ENCODE results near the gene NEDD8. TPM values are rescaled to one million over a fixed set of nuclear protein-coding genes. Genes with fewer than 3 reads are reported as not detected.

The NEDD8 gene
- total and polyA plus RNA-seq, 2 experiments from 2014 or later = 130 to 418 TPM

DNA sequence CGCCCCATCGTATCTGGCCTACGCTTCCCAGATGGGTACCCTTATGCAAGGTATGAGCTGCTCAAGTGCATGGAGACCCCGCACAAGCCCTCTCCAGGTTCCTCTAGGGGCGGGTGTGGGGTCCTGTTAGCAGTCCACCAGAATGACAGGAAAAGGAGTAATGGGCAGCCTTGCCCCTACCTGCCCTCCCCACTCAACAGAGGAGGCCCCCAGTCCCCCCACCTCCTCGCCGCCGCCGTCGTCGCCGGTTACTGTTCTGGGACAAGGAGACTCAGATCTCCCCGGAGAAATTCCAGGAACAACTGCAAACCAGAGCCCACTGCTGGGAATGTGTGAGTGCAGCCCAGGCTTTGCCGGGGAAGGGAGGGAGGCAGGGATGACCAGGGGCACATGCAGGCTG, 54.3 kb downstream of the NEDD8 start (continued):
- TF ChIP-seq, protein P1, sequence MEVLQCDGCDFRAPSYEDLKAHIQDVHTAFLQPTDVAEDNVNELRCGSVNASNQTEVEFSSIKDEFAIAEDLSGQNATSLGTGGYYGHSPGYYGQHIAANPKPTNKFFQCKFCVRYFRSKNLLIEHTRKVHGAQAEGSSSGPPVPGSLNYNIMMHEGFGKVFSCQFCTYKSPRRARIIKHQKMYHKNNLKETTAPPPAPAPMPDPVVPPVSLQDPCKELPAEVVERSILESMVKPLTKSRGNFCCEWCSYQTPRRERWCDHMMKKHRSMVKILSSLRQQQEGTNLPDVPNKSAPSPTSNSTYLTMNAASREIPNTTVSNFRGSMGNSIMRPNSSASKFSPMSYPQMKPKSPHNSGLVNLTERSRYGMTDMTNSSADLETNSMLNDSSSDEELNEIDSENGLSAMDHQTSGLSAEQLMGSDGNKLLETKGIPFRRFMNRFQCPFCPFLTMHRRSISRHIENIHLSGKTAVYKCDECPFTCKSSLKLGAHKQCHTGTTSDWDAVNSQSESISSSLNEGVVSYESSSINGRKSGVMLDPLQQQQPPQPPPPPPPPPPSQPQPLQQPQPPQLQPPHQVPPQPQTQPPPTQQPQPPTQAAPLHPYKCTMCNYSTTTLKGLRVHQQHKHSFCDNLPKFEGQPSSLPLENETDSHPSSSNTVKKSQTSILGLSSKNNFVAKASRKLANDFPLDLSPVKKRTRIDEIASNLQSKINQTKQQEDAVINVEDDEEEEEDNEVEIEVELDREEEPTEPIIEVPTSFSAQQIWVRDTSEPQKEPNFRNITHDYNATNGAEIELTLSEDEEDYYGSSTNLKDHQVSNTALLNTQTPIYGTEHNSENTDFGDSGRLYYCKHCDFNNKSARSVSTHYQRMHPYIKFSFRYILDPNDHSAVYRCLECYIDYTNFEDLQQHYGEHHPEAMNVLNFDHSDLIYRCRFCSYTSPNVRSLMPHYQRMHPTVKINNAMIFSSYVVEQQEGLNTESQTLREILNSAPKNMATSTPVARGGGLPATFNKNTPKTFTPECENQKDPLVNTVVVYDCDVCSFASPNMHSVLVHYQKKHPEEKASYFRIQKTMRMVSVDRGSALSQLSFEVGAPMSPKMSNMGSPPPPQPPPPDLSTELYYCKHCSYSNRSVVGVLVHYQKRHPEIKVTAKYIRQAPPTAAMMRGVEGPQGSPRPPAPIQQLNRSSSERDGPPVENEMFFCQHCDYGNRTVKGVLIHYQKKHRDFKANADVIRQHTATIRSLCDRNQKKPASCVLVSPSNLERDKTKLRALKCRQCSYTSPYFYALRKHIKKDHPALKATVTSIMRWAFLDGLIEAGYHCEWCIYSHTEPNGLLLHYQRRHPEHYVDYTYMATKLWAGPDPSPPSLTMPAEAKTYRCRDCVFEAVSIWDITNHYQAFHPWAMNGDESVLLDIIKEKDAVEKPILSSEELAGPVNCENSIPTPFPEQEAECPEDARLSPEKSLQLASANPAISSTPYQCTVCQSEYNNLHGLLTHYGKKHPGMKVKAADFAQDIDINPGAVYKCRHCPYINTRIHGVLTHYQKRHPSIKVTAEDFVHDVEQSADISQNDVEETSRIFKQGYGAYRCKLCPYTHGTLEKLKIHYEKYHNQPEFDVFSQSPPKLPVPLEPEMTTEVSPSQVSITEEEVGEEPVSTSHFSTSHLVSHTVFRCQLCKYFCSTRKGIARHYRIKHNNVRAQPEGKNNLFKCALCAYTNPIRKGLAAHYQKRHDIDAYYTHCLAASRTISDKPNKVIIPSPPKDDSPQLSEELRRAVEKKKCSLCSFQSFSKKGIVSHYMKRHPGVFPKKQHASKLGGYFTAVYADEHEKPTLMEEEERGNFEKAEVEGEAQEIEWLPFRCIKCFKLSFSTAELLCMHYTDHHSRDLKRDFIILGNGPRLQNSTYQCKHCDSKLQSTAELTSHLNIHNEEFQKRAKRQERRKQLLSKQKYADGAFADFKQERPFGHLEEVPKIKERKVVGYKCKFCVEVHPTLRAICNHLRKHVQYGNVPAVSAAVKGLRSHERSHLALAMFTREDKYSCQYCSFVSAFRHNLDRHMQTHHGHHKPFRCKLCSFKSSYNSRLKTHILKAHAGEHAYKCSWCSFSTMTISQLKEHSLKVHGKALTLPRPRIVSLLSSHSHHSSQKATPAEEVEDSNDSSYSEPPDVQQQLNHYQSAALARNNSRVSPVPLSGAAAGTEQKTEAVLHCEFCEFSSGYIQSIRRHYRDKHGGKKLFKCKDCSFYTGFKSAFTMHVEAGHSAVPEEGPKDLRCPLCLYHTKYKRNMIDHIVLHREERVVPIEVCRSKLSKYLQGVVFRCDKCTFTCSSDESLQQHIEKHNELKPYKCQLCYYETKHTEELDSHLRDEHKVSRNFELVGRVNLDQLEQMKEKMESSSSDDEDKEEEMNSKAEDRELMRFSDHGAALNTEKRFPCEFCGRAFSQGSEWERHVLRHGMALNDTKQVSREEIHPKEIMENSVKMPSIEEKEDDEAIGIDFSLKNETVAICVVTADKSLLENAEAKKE (CRISPR knock-in tag; IDR thresholded peaks at IDR 0.05) = no peak
- TF ChIP-seq ZNF114 (CRISPR knock-in tag; IDR thresholded peaks at IDR 0.05) = no peak
- no peak for TF ChIP-seq JUNB (IDR thresholded peaks at IDR 0.05; ENCODE audit: unreplicated experiment)
- no peak for TF ChIP-seq POLR2AphosphoS5 (IDR thresholded peaks at IDR 0.05; ENCODE audit: low read depth)
- TF ChIP-seq, protein P2, sequence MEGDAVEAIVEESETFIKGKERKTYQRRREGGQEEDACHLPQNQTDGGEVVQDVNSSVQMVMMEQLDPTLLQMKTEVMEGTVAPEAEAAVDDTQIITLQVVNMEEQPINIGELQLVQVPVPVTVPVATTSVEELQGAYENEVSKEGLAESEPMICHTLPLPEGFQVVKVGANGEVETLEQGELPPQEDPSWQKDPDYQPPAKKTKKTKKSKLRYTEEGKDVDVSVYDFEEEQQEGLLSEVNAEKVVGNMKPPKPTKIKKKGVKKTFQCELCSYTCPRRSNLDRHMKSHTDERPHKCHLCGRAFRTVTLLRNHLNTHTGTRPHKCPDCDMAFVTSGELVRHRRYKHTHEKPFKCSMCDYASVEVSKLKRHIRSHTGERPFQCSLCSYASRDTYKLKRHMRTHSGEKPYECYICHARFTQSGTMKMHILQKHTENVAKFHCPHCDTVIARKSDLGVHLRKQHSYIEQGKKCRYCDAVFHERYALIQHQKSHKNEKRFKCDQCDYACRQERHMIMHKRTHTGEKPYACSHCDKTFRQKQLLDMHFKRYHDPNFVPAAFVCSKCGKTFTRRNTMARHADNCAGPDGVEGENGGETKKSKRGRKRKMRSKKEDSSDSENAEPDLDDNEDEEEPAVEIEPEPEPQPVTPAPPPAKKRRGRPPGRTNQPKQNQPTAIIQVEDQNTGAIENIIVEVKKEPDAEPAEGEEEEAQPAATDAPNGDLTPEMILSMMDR (conservative IDR thresholded peaks at IDR 0.05; ENCODE audit: low read depth in 2 of 2) = no peak
- no peak for TF ChIP-seq STAT1 (IDR thresholded peaks at IDR 0.05; ENCODE audit: unreplicated experiment)
- TF ChIP-seq, protein P3, sequence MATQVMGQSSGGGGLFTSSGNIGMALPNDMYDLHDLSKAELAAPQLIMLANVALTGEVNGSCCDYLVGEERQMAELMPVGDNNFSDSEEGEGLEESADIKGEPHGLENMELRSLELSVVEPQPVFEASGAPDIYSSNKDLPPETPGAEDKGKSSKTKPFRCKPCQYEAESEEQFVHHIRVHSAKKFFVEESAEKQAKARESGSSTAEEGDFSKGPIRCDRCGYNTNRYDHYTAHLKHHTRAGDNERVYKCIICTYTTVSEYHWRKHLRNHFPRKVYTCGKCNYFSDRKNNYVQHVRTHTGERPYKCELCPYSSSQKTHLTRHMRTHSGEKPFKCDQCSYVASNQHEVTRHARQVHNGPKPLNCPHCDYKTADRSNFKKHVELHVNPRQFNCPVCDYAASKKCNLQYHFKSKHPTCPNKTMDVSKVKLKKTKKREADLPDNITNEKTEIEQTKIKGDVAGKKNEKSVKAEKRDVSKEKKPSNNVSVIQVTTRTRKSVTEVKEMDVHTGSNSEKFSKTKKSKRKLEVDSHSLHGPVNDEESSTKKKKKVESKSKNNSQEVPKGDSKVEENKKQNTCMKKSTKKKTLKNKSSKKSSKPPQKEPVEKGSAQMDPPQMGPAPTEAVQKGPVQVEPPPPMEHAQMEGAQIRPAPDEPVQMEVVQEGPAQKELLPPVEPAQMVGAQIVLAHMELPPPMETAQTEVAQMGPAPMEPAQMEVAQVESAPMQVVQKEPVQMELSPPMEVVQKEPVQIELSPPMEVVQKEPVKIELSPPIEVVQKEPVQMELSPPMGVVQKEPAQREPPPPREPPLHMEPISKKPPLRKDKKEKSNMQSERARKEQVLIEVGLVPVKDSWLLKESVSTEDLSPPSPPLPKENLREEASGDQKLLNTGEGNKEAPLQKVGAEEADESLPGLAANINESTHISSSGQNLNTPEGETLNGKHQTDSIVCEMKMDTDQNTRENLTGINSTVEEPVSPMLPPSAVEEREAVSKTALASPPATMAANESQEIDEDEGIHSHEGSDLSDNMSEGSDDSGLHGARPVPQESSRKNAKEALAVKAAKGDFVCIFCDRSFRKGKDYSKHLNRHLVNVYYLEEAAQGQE (IDR thresholded peaks at IDR 0.05; ENCODE audit: unreplicated experiment) = no peak

Data from GM23338 (cell line).